MG63 (cell line): Measurements from ENCODE around the gene ANKLE1. TPM values are rescaled to one million over a fixed set of nuclear protein-coding genes. Genes with fewer than 3 reads are reported as not detected.
"Not testable (repeated sequence)": the region's sequence is repeated elsewhere in the genome, so short reads cannot be mapped to it uniquely, and the experiment has no call there.

ENCODE experiments used
- DNase-seq: peaks from one replicate; pipeline ENCODE4 v3.0.0-alpha.2; 2020
- H3K27me3 ChIP-seq: fragments of 250-450 bp; sonication (Bioruptor Pico); 2 replicates; pipeline ENCODE4 v1.5.1; 2020; ENCODE audit warnings: mild to moderate bottlenecking, moderate library complexity
- H3K36me3 ChIP-seq: fragments of 250-450 bp; sonication (Bioruptor Pico); 2 replicates; pipeline ENCODE4 v1.5.1; 2020; ENCODE audit warnings: mild to moderate bottlenecking, moderate library complexity
- H3K4me3 ChIP-seq: fragments of 250-450 bp; sonication (Bioruptor Pico); 2 replicates; pipeline ENCODE4 v1.5.1; 2020; ENCODE audit warnings: mild to moderate bottlenecking, moderate library complexity
- H3K9me3 ChIP-seq: fragments of 250-450 bp; sonication (Bioruptor Pico); 2 replicates; pipeline ENCODE4 v1.5.1; 2020; ENCODE audit warnings: mild to moderate bottlenecking, moderate library complexity
- total RNA-seq: library from RNA; depleted of rRNA; stranded (reverse); fragments of >200 nt; shearing (Covaris generic); gene quantifications from 2 replicates; pipeline ENCODE4 v1.2.3, GENCODE V29; 2014; ENCODE audit warnings: low replicate concordance

ANKLE1 gene
- total RNA-seq, 1 experiment from 2014 or later, result 0.46 TPM

- not testable (repeated sequence) for H3K9me3 ChIP-seq, H3K4me3 ChIP-seq, DNase-seq, H3K27me3 ChIP-seq, H3K36me3 ChIP-seq
Observed at GRCh38 chr19:17295551-17295950, 13.8 kb downstream of the ANKLE1 start.

GRCh38 chr19:17296273-17296672 lies 14.6 kb downstream of the ANKLE1 start:
- Histone ChIP-seq H3K9me3 (0 out of 2 replicates have a peak, but pooled peaks cover 2% of the 10 kb centered on the region), H3K27me3 (no peaks in the 10 kb centered on the region), H3K36me3 (peaks cover 5% of the 10 kb centered on the region), H3K4me3 (no peak overlapping the region)
- peak; percentile 40 for DNase-seq

- peaks cover 5% of the 10 kb centered on the region for H3K36me3 ChIP-seq
- no peak overlapping the region for H3K4me3 ChIP-seq
- H3K9me3 ChIP-seq, result 0 out of 2 replicates have a peak, but pooled peaks cover 2% of the 10 kb centered on the region
- no peak for DNase-seq
- H3K27me3 ChIP-seq, result no peaks in the 10 kb centered on the region
Observed at GRCh38 chr19:17296976-17297375, 15.3 kb downstream of the ANKLE1 start.

GRCh38 chr19:17300992-17301619 lies 19.4 kb downstream of the ANKLE1 start:
- DNase-seq, result no peak
- H3K27me3 ChIP-seq, result no peaks in the 10 kb centered on the region
- 0 out of 2 replicates have a peak, but pooled peaks cover 2% of the 10 kb centered on the region for H3K9me3 ChIP-seq
- H3K4me3 ChIP-seq, result no peak overlapping the region
- H3K36me3 ChIP-seq, result peaks cover 5% of the 10 kb centered on the region; the same call in 1 of the 2 replicates

GRCh38 chr19:17302391-17303166 lies 20.9 kb downstream of the ANKLE1 start:
- DNase-seq, result no peak
- Histone ChIP-seq H3K9me3 (no peaks in the 10 kb centered on the region), H3K36me3 (no peaks in the 10 kb centered on the region; the same call in 1 of the 2 replicates), H3K27me3 (no peaks in the 10 kb centered on the region), H3K4me3 (peak overlapping the region; percentile 25)

GRCh38 chr19:17303167-17303939 lies 21.7 kb downstream of the ANKLE1 start, which contains the start of gene ABHD8:
Gene ABHD8, minus strand, starts transcription at chr19:17303425. Its CDS starts 1,809 bp downstream, at chr19:17301616.
- Histone ChIP-seq H3K27me3 (no peaks in the 10 kb centered on the region), H3K4me3 (peak within 1 kb of the TSS; percentile 25), H3K9me3 (no peaks in the 10 kb centered on the region), H3K36me3 (no peaks in the 10 kb centered on the region; the same call in 1 of the 2 replicates)
- DNase-seq, result peak; percentile 83

GRCh38 chr19:17303940-17304267 lies 22.2 kb downstream of the ANKLE1 start:
- Histone ChIP-seq H3K4me3 (no peak overlapping the region), H3K9me3 (no peaks in the 10 kb centered on the region), H3K36me3 (no peaks in the 10 kb centered on the region), H3K27me3 (no peaks in the 10 kb centered on the region)
- no peak for DNase-seq

- Histone ChIP-seq H3K36me3 (no peaks in the 10 kb centered on the region), H3K4me3 (no peak overlapping the region), H3K9me3 (no peaks in the 10 kb centered on the region), H3K27me3 (no peaks in the 10 kb centered on the region)
- no peak for DNase-seq
Observed at GRCh38 chr19:17304386-17305215, 22.9 kb downstream of the ANKLE1 start.

- peak overlapping the region; percentile 80 for H3K4me3 ChIP-seq
- no peaks in the 10 kb centered on the region; the same call in 1 of the 2 replicates for H3K36me3 ChIP-seq
- H3K9me3 ChIP-seq, result no peaks in the 10 kb centered on the region
- no peaks in the 10 kb centered on the region for H3K27me3 ChIP-seq
- DNase-seq, result no peak
Observed at GRCh38 chr19:17305216-17305516, 23.5 kb downstream of the ANKLE1 start.

GRCh38 chr19:17305517-17306284 lies 24.0 kb downstream of the ANKLE1 start, which contains the start of gene MRPL34:
Gene MRPL34, plus strand, starts transcription at chr19:17305872. Its CDS starts 21 bp downstream, at chr19:17305893.
- Histone ChIP-seq H3K36me3 (peaks cover 3% of the 10 kb centered on the region; the same call in 1 of the 2 replicates), H3K27me3 (no peaks in the 10 kb centered on the region), H3K9me3 (no peaks in the 10 kb centered on the region), H3K4me3 (peak within 1 kb of the TSS; percentile 80)
- DNase-seq, result peak; percentile 100

- DNase-seq, result no peak
Observed at GRCh38 chr19:17306285-17306714, 24.6 kb downstream of the ANKLE1 start.

GRCh38 chr19:17307876-17308377 lies 26.2 kb downstream of the ANKLE1 start:
- H3K27me3 ChIP-seq, result no peaks in the 10 kb centered on the region
- no peak for DNase-seq

More at GRCh38 chr19:17306285-17306714, 24.6 kb downstream of the ANKLE1 start:
- H3K27me3 ChIP-seq, result no peaks in the 10 kb centered on the region
- peaks cover 9% of the 10 kb centered on the region for H3K36me3 ChIP-seq
- no peaks in the 10 kb centered on the region for H3K9me3 ChIP-seq
- peak overlapping the region; percentile 80 for H3K4me3 ChIP-seq

GRCh38 chr19:17309198-17309964 lies 27.7 kb downstream of the ANKLE1 start, which contains the start of gene DDA1:
Gene DDA1, plus strand, starts transcription at chr19:17309563. Its CDS starts 92 bp downstream, at chr19:17309655.
- H3K36me3 ChIP-seq, result peaks cover 27% of the 10 kb centered on the region
- H3K27me3 ChIP-seq, result no peaks in the 10 kb centered on the region
- no peaks in the 10 kb centered on the region for H3K9me3 ChIP-seq
- H3K4me3 ChIP-seq, result peak within 1 kb of the TSS; percentile 77
- peak; percentile 100 for DNase-seq

More at GRCh38 chr19:17307876-17308377, 26.2 kb downstream of the ANKLE1 start:
- Histone ChIP-seq H3K4me3 (no peak overlapping the region), H3K9me3 (no peaks in the 10 kb centered on the region), H3K36me3 (peaks cover 18% of the 10 kb centered on the region)

- no peaks in the 10 kb centered on the region for H3K9me3 ChIP-seq
- H3K36me3 ChIP-seq, result peaks cover 32% of the 10 kb centered on the region
- no peak for DNase-seq
- H3K27me3 ChIP-seq, result no peaks in the 10 kb centered on the region
- H3K4me3 ChIP-seq, result peak overlapping the region; percentile 77
Observed at GRCh38 chr19:17309965-17310461, 28.3 kb downstream of the ANKLE1 start.
